ENCODE results near the gene ZDHHC14.

The ZDHHC14 gene

GRCh38 chr6:157669323-157669722, 288.3 kb downstream of the ZDHHC14 start:
- H3K9me3 ChIP-seq: no peaks in the 10 kb centered on the region
- peaks cover 5 to 34% (median 13%) of the 10 kb centered on the region in 4 donors for H3K4me1 ChIP-seq
- no peak overlapping the region for H3K4me3 ChIP-seq
- DNase-seq: no peak
- H3K27me3 ChIP-seq: no peaks in the 10 kb centered on the region
- intact Hi-C loops (cut with DNase I; ENCODE audit: low total_unique reads): loop anchor here (5.0 kb wide), 1 partner anchor 347 kb away; the partner anchor contains the start of gene TMEM242
- peak overlapping the region; percentile 67 to 71 for H3K27ac ChIP-seq
- TF ChIP-seq CTCF (IDR thresholded peaks at IDR 0.05): no peak
- H3K36me3 ChIP-seq: peaks cover 0 to 10% (median 5%) of the 10 kb centered on the region in 3 donors

GRCh38 chr6:157669747-157670216, 288.8 kb downstream of the ZDHHC14 start:
- H3K27ac ChIP-seq: peak overlapping the region; percentile 67 to 71
- peak; percentile 91 to 93 for DNase-seq
- TF ChIP-seq CTCF (IDR thresholded peaks at IDR 0.05): peak; percentile 18 to 42
- intact Hi-C loops (cut with DNase I; ENCODE audit: low total_unique reads): loop anchor here (5.0 kb wide), 1 partner anchor 347 kb away; the partner anchor contains the start of gene TMEM242
- H3K4me3 ChIP-seq: peak overlapping the region; percentile 8 to 19
- H3K36me3 ChIP-seq: peaks cover 0 to 10% (median 5%) of the 10 kb centered on the region in 3 donors
- peaks cover 5 to 34% (median 13%) of the 10 kb centered on the region in 4 donors for H3K4me1 ChIP-seq
- H3K27me3 ChIP-seq: no peaks in the 10 kb centered on the region
- H3K9me3 ChIP-seq: no peaks in the 10 kb centered on the region

- Histone ChIP-seq H3K4me3 (no peak overlapping the region), H3K9me3 (no peaks in the 10 kb centered on the region), H3K27ac (peak overlapping the region; percentile 67 to 71), H3K36me3 (peaks cover 0 to 10% (median 5%) of the 10 kb centered on the region in 3 donors), H3K4me1 (peaks cover 5 to 34% (median 13%) of the 10 kb centered on the region in 4 donors), H3K27me3 (no peaks in the 10 kb centered on the region)
- TF ChIP-seq CTCF (IDR thresholded peaks at IDR 0.05): no peak
- DNase-seq: peak in 1 of 2 donors; percentile 47
- intact Hi-C loops (cut with DNase I; ENCODE audit: low total_unique reads): no loop called here
These were observed 289.6 kb downstream of the ZDHHC14 start for GRCh38 chr6:157670466-157671186.

- no peaks in the 10 kb centered on the region for H3K9me3 ChIP-seq
- intact Hi-C loops (cut with DNase I; ENCODE audit: low total_unique reads): no loop called here
- no peak for TF ChIP-seq CTCF (IDR thresholded peaks at IDR 0.05)
- no peaks in the 10 kb centered on the region for H3K27me3 ChIP-seq
- no peak overlapping the region for H3K27ac ChIP-seq
- peaks cover 0 to 10% (median 5%) of the 10 kb centered on the region in 3 donors for H3K36me3 ChIP-seq
- DNase-seq: no peak
- no peak overlapping the region for H3K4me3 ChIP-seq
- peaks cover 5 to 20% (median 12%) of the 10 kb centered on the region in 4 donors for H3K4me1 ChIP-seq
These were observed 291.9 kb downstream of the ZDHHC14 start for GRCh38 chr6:157672726-157673412.

GRCh38 chr6:157673596-157673995, 292.6 kb downstream of the ZDHHC14 start:
- TF ChIP-seq CTCF (IDR thresholded peaks at IDR 0.05): no peak
- H3K36me3 ChIP-seq: peaks cover 0 to 10% (median 5%) of the 10 kb centered on the region in 3 donors
- DNase-seq: no peak
- H3K4me3 ChIP-seq: no peak overlapping the region
- intact Hi-C loops (cut with DNase I; ENCODE audit: low total_unique reads): no loop called here
- H3K9me3 ChIP-seq: no peaks in the 10 kb centered on the region
- peaks cover 5 to 19% (median 12%) of the 10 kb centered on the region in 4 donors for H3K4me1 ChIP-seq
- H3K27ac ChIP-seq: no peak overlapping the region
- H3K27me3 ChIP-seq: no peaks in the 10 kb centered on the region

All from tibial artery (tissue), 4 donors.